GM12873 (cell line): ENCODE results near the gene ENDOG.

ENCODE experiments used
- CTCF ChIP-seq: IDR thresholded peaks from 2 replicates; pipeline ENCODE4 v1.5.1; 2012; ENCODE audit warnings: low read depth, mild to moderate bottlenecking, moderate library complexity, low read length, control low read depth; ENCODE audit not compliant: insufficient read depth; ENCODE audit errors: missing control alignments

The ENDOG gene

DNA sequence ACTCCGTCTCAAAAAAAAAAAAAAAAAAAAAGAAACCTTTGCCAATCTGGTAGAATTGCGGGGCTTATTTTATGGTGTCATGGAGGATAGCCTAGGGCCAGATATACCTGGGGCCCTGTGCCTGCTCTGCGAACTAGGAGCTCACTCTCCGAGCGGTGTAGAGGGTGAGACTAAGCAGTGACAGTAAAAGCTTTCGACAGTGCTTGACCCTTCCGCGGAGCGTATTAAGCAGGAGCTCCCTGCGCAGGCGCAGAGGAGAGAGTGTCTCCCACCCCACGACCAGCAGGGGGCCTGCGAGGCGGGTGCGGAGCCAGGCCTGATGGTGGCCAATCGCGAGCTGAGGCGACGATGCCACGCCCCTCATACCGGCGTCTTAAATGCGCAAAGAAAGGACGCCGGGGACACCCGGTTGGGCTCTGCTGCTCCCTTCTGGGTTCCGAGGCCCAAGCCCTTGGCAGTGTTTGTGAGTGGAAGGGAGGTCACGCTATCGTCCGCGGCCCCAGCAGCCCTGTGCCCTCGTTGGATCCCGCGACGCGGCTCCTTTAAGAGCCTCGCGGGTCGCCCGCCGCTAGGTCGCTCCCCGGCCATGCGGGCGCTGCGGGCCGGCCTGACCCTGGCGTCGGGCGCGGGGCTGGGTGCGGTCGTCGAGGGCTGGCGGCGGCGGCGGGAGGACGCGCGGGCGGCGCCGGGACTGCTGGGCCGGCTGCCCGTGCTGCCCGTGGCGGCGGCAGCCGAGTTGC is at the start of gene ENDOG:
Gene ENDOG, plus strand, starts transcription at position 402 of the 740 bp plus-strand sequence. Its CDS starts 185 bp downstream, at position 587.
- TF ChIP-seq CTCF = peak; percentile 100

GRCh38 chr9:128768606-128769005 is 49.7 kb upstream of the ENDOG start:
- no peak for TF ChIP-seq CTCF

- TF ChIP-seq CTCF = no peak
Measured at GRCh38 chr9:128770286-128771030, 47.8 kb upstream of the ENDOG start.

DNA sequence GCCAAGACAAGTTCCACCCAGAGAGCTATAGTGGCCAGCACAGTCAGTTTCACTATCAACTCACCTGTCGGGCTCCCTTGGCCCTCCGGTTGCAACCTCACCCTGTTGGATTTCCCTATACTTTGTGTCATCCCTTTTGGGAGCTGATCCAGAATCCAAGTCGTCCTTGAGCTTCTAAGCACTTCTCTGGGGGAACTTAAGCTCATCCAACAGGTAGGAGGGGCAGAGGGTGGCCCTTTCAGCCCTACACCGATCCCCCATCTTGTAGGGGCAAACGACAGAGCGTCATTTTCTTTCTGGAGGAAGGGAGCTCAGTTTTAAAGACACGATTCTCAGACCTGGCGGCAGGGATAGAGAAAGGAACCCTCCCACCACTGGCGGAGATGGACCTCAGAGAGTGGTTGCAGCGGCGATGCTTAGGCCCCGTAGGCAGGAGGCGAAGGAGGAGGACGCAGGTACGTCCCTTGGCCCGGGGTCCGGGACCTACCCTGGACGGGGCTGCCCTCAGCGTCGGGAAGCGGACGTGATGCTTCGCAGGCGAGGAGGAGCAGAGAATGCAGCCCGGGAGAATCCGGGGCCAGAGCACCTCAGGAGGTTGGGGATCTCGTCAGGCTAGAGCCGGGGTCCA is 47.1 kb upstream of the ENDOG start:
- TF ChIP-seq CTCF = no peak

- no peak for TF ChIP-seq CTCF
Measured at GRCh38 chr9:128771745-128772519, 46.4 kb upstream of the ENDOG start, which contains the start of gene ZER1. Gene ZER1 (minus strand): TSS chr9:128771927. CDS start chr9:128755565, 16,362 bp downstream.

GRCh38 chr9:128773049-128773448 is 45.3 kb upstream of the ENDOG start:
- no peak for TF ChIP-seq CTCF

DNA sequence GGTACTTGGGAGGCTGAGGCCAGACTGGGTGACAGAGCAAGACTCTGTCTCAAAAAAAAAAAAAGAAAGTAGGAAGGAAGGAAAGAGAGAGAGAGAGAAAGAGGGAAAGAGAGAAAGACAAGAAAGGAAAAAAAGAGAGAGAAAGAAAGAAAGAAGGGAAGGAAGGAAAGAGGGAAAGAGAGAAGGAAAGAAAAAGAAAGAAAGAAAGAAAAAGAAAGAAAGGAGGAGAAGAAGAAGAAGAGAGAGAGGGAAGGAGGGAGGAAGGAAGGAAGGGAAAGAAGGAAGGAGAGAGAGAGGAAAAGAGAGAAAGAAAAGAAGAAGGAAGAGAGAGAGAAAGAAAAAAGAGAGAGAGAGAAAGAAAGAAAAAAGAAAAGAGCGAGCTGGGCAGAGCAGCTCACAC is 43.5 kb upstream of the ENDOG start:
- TF ChIP-seq CTCF = no peak
